Vagina (tissue), 2 donors: ENCODE data around the gene SFI1.

Source experiments
- POLR2A ChIP-seq, 2 donors: fragments of 450-650 bp; IDR thresholded peaks; one replicate each; pipeline ENCODE4 v1.6.1; 2017; ENCODE audit warnings: antibody characterized with exemption in 2 of 2, mild to moderate bottlenecking in 2 of 2, moderate library complexity in 2 of 2
- POLR2AphosphoS5 ChIP-seq, 2 donors: sonication (generic); formaldehyde crosslinking; IDR thresholded peaks; one replicate each; pipeline ENCODE4 v1.9.0; 2017; ENCODE audit warnings: antibody characterized with exemption in 2 of 2, mild to moderate bottlenecking in 2 of 2, low read depth in 1 of 2; ENCODE audit not compliant: insufficient read depth in 1 of 2
- TF ChIP-seq, protein P1 (sequence below), 3 experiments: fragments of 450-650 bp in 2 of 3; fragments of 200-600 bp in 1 of 3; sonication (generic) in 1 of 3; IDR thresholded peaks; one replicate each; pipeline ENCODE4 v1.5.1; 2017 to 2019; ENCODE audit warnings: antibody characterized with exemption in 3 of 3, mild to moderate bottlenecking in 2 of 3, moderate library complexity in 2 of 3

- TF ChIP-seq, protein P1, sequence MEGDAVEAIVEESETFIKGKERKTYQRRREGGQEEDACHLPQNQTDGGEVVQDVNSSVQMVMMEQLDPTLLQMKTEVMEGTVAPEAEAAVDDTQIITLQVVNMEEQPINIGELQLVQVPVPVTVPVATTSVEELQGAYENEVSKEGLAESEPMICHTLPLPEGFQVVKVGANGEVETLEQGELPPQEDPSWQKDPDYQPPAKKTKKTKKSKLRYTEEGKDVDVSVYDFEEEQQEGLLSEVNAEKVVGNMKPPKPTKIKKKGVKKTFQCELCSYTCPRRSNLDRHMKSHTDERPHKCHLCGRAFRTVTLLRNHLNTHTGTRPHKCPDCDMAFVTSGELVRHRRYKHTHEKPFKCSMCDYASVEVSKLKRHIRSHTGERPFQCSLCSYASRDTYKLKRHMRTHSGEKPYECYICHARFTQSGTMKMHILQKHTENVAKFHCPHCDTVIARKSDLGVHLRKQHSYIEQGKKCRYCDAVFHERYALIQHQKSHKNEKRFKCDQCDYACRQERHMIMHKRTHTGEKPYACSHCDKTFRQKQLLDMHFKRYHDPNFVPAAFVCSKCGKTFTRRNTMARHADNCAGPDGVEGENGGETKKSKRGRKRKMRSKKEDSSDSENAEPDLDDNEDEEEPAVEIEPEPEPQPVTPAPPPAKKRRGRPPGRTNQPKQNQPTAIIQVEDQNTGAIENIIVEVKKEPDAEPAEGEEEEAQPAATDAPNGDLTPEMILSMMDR (IDR thresholded peaks at IDR 0.05) = no peak
- TF ChIP-seq POLR2A (IDR thresholded peaks at IDR 0.05) (no peak), POLR2AphosphoS5 (IDR thresholded peaks at IDR 0.05; ENCODE audit: insufficient read depth in 1 of 2, low read depth in 1 of 2) (no peak)
These were observed 5.4 kb downstream of the SFI1 start for GRCh38 chr22:31501738-31502137.
